ENCODE data around the gene UNCX. TPM values are rescaled to one million over a fixed set of nuclear protein-coding genes. Genes with fewer than 3 reads are reported as not detected.
"Not testable (repeated sequence)": the region's sequence is repeated elsewhere in the genome, so short reads cannot be mapped to it uniquely, and the experiment has no call there.

The UNCX gene
- total and polyA plus RNA-seq, 2 of the 8 experiments (the other 6 are each of a cell fraction or from before 2014, with no cell fraction given) = not detected

DNA sequence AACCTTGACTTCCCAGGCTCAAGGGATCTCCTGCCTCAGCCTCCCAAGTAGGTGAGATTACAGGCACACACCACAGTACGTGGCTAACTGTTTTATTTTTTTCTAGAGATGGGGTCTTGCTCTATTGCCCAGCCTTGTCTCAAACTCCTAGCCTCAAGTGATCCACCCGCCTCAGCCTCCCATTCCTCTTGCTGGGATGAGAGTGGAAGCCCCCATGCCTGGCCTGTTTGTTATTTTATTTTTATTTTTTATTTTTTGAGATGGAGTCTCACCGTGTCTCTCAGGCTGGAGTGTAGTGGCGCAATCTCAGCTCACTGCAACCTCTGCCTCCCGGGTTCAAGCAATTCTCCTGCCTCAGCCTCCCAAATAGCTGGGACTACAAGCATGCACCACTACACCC, 20.6 kb upstream of the UNCX start:
- H2AFZ ChIP-seq (ENCODE audit: low read length); H3K79me2 ChIP-seq (ENCODE audit: control insufficient read depth in 1 of 2, insufficient read depth in 2 of 2, low read length in 2 of 2); H2BK5ac ChIP-seq (ENCODE audit: low read depth, low read length); H3K56ac ChIP-seq (replicated peaks; ENCODE audit: insufficient read length, low read depth, low read length); H3K27me3 ChIP-seq (replicated peaks in 1 of 4; ENCODE audit: control insufficient read depth in 3 of 4, extremely low read depth in 1 of 4, insufficient read depth in 3 of 4, low read length in 3 of 4); H4K91ac ChIP-seq (replicated peaks; ENCODE audit: insufficient read length, low read length); H3K23ac ChIP-seq (ENCODE audit: insufficient read length); H3K36me3 ChIP-seq (ENCODE audit: control insufficient read depth in 2 of 4, insufficient read depth in 4 of 4, low read length in 3 of 4); H3K18ac ChIP-seq (ENCODE audit: extremely low read depth, low read length); H3K23me2 ChIP-seq (ENCODE audit: low read depth, low read length); H3K4me1 ChIP-seq (replicated peaks in 1 of 4; ENCODE audit: control insufficient read depth in 3 of 4, insufficient read depth in 4 of 4, low read length in 3 of 4); H3K4me2 ChIP-seq (ENCODE audit: insufficient read depth in 1 of 2, low read depth in 2 of 2, low read length in 2 of 2); H2BK120ac ChIP-seq (replicated peaks; ENCODE audit: low read depth, low read length); H3K9ac ChIP-seq (replicated peaks in 1 of 4; ENCODE audit: extremely low read depth in 1 of 4, low read depth in 3 of 4, low read length in 3 of 4); H2AK5ac ChIP-seq (ENCODE audit: low read depth, low read length); H4K8ac ChIP-seq (ENCODE audit: extremely low read depth, insufficient read depth, low read length); H2BK15ac ChIP-seq (ENCODE audit: low read length); FAIRE-seq; H3K4me3 ChIP-seq (ENCODE audit: extremely low read depth in 1 of 4, insufficient read depth in 2 of 4, low read depth in 3 of 4, low read length in 4 of 4); H4K20me1 ChIP-seq (replicated peaks in 1 of 2; ENCODE audit: control insufficient read depth in 1 of 2, insufficient read depth in 2 of 2, low read length in 2 of 2); H4K5ac ChIP-seq (ENCODE audit: insufficient read length, low read depth, low read length); H2BK12ac ChIP-seq (ENCODE audit: low read depth, low read length); H2BK20ac ChIP-seq (ENCODE audit: low read length); H3K4ac ChIP-seq (replicated peaks; ENCODE audit: insufficient read length, low read depth, low read length); H3K79me1 ChIP-seq (ENCODE audit: low read depth, low read length); H3K27ac ChIP-seq (ENCODE audit: low read depth, low read length); DNase-seq (ENCODE audit: low read depth in 1 of 2, low spot score in 2 of 2); H3K14ac ChIP-seq (ENCODE audit: insufficient read length); POLR2A ChIA-PET (ENCODE audit: partially characterized antibody); H3K9me3 ChIP-seq (ENCODE audit: insufficient read depth in 2 of 2, low read depth in 1 of 2, low read length in 1 of 2): not testable (repeated sequence)
- CTCF ChIA-PET (ENCODE audit: partially characterized antibody) = interaction anchor here (1.3 to 1.8 kb wide), 3 partner anchors 18 to 35 kb away, joined by 3 to 6 read pairs (median 5); no protein-coding TSS in a partner anchor
- 85% methylated on average over 5 of the region's 5 CpGs; no CpG with 5 or more reads in 1 of the 2 experiments for WGBS, 2 experiments (ENCODE audit: extremely low coverage in 1 of 2, insufficient coverage in 1 of 2, insufficient read length in 1 of 2, insufficient replicate concordance in 2 of 2, low coverage in 1 of 2, low lambda C conversion rate in 2 of 2, missing lambda C conversion rate in 1 of 2)
